SU-DHL-6 (cell line): ENCODE measurements around the gene LHFPL6.

Experiments
- H2AFZ ChIP-seq: fragments of 200-600 bp; sonication (generic); 2 replicates; pipeline ENCODE4 v1.6.1; 2014; ENCODE audit warnings: low read depth, mild to moderate bottlenecking, moderate library complexity, mixed read lengths, antibody characterized with exemption, low read length; ENCODE audit not compliant: severe bottlenecking
- H3F3A ChIP-seq: fragments of 200-600 bp; shearing (Covaris generic); 2 replicates; pipeline ENCODE4 v1.6.0; 2016; ENCODE audit warnings: antibody characterized with exemption, mild to moderate bottlenecking; ENCODE audit not compliant: insufficient read depth
- H3K27ac ChIP-seq: fragments of 200-600 bp; sonication (generic); 2 replicates; pipeline ENCODE4 v1.5.1; 2016; ENCODE audit warnings: low read depth, mild to moderate bottlenecking, low read length, moderate library complexity, mixed read lengths
- H3K27me3 ChIP-seq: fragments of 200-600 bp; sonication (generic), shearing (Covaris generic); 2 replicates; pipeline ENCODE4 v1.6.0; 2014; ENCODE audit warnings: mild to moderate bottlenecking, low read length
- H3K36me3 ChIP-seq: fragments of 200-600 bp; sonication (generic); 2 replicates; pipeline ENCODE4 v1.6.1; 2014; ENCODE audit warnings: mild to moderate bottlenecking, low read length, mixed read lengths
- H3K4me2 ChIP-seq: fragments of 300-600, 200-600 bp; shearing (Covaris generic), sonication (generic); 2 replicates; pipeline ENCODE4 v1.6.0; 2014; ENCODE audit warnings: low read length, low read depth, mild to moderate bottlenecking; ENCODE audit not compliant: poor library complexity, severe bottlenecking
- H3K4me3 ChIP-seq: fragments of 200-600 bp; sonication (generic); 2 replicates; pipeline ENCODE4 v1.5.1; 2014; ENCODE audit warnings: antibody characterized with exemption, low read length, mild to moderate bottlenecking, mixed read lengths; ENCODE audit not compliant: insufficient read depth, poor library complexity, severe bottlenecking
- H3K79me2 ChIP-seq: fragments of 200-600 bp; sonication (generic); 2 replicates; pipeline ENCODE4 v1.6.1; 2014; ENCODE audit warnings: mild to moderate bottlenecking, low read length, moderate library complexity; ENCODE audit not compliant: insufficient read depth
- H3K9ac ChIP-seq: fragments of 200-600 bp; sonication (generic); 2 replicates; pipeline ENCODE4 v1.7.0; 2014; ENCODE audit warnings: mild to moderate bottlenecking, low read length
- H3K9me2 ChIP-seq: fragments of 200-600 bp; sonication (generic); replicated peaks from 2 replicates; pipeline ENCODE4 v1.6.1; 2014; ENCODE audit warnings: low read length; ENCODE audit not compliant: insufficient read depth
- H3K9me3 ChIP-seq: fragments of 200-600 bp; sonication (generic); 2 replicates; pipeline ENCODE4 v1.6.1; 2014; ENCODE audit warnings: low read length, mixed read lengths; ENCODE audit not compliant: insufficient read depth
- H4K20me1 ChIP-seq: fragments of 200-600 bp; sonication (generic); 2 replicates; pipeline ENCODE4 v1.6.1; 2014; ENCODE audit warnings: low read depth, mild to moderate bottlenecking, antibody characterized with exemption, low read length, moderate library complexity, mixed read lengths
- EZH2phosphoT487 ChIP-seq: fragments of 200-600 bp; sonication (generic), shearing (Covaris generic); conservative IDR thresholded peaks from 2 replicates; pipeline ENCODE4 v1.6.1; 2018; ENCODE audit warnings: mild to moderate bottlenecking, antibody characterized with exemption, low read length, moderate library complexity, mixed read lengths
- TF ChIP-seq, protein P1 (sequence below): fragments of 200-600 bp; sonication (generic); IDR thresholded peaks from one replicate; pipeline ENCODE4 v1.5.1; 2017; ENCODE audit warnings: antibody characterized with exemption, mild to moderate bottlenecking, low read length, moderate library complexity; ENCODE audit not compliant: insufficient read depth, poor library complexity, severe bottlenecking

Gene LHFPL6

DNA sequence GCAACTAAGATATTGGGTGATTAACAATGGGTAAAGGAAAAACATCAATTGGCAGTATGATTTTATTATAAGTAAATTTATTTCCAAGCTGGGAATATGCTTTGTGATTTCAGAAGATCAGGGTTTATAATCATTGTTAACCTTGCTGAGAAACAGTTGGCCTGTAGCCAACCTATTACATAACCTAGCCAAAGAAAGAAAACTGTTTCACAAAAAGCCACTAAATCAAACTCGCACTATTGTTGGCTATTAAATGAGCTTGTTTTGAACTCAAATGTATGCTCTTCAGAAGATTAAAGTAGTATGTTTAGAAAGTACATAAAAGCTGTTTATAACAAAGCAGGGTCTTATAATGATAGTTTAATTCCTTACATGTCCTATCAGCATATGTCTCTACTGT lies 151.7 kb downstream of the LHFPL6 start:
- no peaks in the 10 kb centered on the region for H3K27me3 ChIP-seq
- TF ChIP-seq, protein P1, sequence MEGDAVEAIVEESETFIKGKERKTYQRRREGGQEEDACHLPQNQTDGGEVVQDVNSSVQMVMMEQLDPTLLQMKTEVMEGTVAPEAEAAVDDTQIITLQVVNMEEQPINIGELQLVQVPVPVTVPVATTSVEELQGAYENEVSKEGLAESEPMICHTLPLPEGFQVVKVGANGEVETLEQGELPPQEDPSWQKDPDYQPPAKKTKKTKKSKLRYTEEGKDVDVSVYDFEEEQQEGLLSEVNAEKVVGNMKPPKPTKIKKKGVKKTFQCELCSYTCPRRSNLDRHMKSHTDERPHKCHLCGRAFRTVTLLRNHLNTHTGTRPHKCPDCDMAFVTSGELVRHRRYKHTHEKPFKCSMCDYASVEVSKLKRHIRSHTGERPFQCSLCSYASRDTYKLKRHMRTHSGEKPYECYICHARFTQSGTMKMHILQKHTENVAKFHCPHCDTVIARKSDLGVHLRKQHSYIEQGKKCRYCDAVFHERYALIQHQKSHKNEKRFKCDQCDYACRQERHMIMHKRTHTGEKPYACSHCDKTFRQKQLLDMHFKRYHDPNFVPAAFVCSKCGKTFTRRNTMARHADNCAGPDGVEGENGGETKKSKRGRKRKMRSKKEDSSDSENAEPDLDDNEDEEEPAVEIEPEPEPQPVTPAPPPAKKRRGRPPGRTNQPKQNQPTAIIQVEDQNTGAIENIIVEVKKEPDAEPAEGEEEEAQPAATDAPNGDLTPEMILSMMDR = no peak
- TF ChIP-seq EZH2phosphoT487 = no peak
- no peak overlapping the region for H2AFZ ChIP-seq
- no peaks in the 10 kb centered on the region for H3K9me2 ChIP-seq
- H3K27ac ChIP-seq = no peak overlapping the region
- H4K20me1 ChIP-seq = no peaks in the 10 kb centered on the region
- H3K9ac ChIP-seq = no peak overlapping the region
- no peaks in the 10 kb centered on the region; the same call in 1 of the 2 replicates for H3K36me3 ChIP-seq
- no peaks in the 10 kb centered on the region for H3F3A ChIP-seq
- no peaks in the 10 kb centered on the region for H3K9me3 ChIP-seq
- H3K4me3 ChIP-seq = no peak overlapping the region
- peak overlapping the region; percentile 49 for H3K4me2 ChIP-seq
- H3K79me2 ChIP-seq = no peaks in the 10 kb centered on the region

DNA sequence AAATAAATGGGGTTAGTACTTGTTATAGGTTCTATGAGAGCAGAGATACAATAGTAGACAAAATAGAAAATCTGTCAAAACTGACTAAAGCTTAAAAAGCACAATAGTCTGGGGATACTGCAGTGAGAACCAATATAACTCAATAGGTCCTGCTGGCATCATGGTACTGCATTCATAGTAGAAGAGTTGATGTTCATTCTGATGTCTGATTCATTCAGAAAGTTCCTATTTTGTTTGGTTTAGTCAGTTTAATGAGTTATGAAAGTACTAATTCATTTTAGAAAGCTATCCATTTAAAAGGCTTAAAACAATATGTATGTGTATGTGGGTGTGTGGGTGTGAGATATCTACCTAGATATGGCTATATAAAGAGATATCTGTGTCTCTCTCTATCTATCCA lies 152.8 kb downstream of the LHFPL6 start:
- Histone ChIP-seq H4K20me1 (no peaks in the 10 kb centered on the region), H3F3A (no peaks in the 10 kb centered on the region), H2AFZ (no peak overlapping the region), H3K36me3 (no peaks in the 10 kb centered on the region; the same call in 1 of the 2 replicates), H3K27me3 (no peaks in the 10 kb centered on the region), H3K79me2 (no peaks in the 10 kb centered on the region), H3K9me2 (no peaks in the 10 kb centered on the region), H3K27ac (no peak overlapping the region), H3K9me3 (no peaks in the 10 kb centered on the region), H3K4me3 (no peak overlapping the region), H3K4me2 (no peak overlapping the region), H3K9ac (no peak overlapping the region)
- TF ChIP-seq EZH2phosphoT487 = no peak
- TF ChIP-seq, protein P1 = no peak

DNA sequence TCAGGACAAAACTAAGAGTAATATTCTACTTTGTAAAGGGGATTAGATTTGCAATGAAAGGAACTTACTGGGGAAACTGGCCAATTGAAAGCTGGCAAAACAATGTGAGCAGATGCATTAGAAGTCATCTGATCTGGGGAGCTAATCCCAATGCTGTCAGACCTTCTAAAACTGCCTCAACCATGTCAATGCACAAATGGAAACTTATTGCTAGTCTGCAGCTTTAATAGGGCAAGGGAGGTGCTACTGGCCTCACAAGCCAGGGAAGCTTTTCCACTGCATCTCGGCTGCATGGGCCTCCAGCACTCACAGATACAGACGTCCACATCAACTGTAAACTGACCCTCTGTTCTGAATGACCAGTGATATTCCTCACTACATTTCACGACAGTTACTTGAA lies 154.2 kb downstream of the LHFPL6 start:
- Histone ChIP-seq H3K4me2 (no peak overlapping the region), H3K27me3 (no peaks in the 10 kb centered on the region), H3K79me2 (no peaks in the 10 kb centered on the region), H4K20me1 (no peaks in the 10 kb centered on the region), H3K9me3 (no peaks in the 10 kb centered on the region), H3K9ac (no peak overlapping the region), H3K4me3 (no peak overlapping the region), H3K36me3 (no peaks in the 10 kb centered on the region; the same call in 1 of the 2 replicates), H2AFZ (no peak overlapping the region), H3K9me2 (no peaks in the 10 kb centered on the region), H3F3A (no peaks in the 10 kb centered on the region), H3K27ac (no peak overlapping the region)
- no peak for TF ChIP-seq EZH2phosphoT487
- TF ChIP-seq, protein P1 = no peak
